ENCODE data around the gene GPRASP2.

GPRASP2 gene

GRCh38 chrX:102745857-102746584 lies 33.8 kb downstream of the GPRASP2 start:
- H3K27me3 ChIP-seq (ENCODE audit: insufficient read depth, low read depth) = no peaks in the 10 kb centered on the region
- H3K4me1 ChIP-seq (ENCODE audit: low read depth, poor library complexity, severe bottlenecking) = no peaks in the 10 kb centered on the region
- H3K4me3 ChIP-seq (IDR thresholded peaks at IDR 0.05; ENCODE audit: insufficient read depth, low read depth, low read length) = no peak overlapping the region
- no peaks in the 10 kb centered on the region for H4K20me1 ChIP-seq (ENCODE audit: insufficient read depth)
- TF ChIP-seq, protein P1, sequence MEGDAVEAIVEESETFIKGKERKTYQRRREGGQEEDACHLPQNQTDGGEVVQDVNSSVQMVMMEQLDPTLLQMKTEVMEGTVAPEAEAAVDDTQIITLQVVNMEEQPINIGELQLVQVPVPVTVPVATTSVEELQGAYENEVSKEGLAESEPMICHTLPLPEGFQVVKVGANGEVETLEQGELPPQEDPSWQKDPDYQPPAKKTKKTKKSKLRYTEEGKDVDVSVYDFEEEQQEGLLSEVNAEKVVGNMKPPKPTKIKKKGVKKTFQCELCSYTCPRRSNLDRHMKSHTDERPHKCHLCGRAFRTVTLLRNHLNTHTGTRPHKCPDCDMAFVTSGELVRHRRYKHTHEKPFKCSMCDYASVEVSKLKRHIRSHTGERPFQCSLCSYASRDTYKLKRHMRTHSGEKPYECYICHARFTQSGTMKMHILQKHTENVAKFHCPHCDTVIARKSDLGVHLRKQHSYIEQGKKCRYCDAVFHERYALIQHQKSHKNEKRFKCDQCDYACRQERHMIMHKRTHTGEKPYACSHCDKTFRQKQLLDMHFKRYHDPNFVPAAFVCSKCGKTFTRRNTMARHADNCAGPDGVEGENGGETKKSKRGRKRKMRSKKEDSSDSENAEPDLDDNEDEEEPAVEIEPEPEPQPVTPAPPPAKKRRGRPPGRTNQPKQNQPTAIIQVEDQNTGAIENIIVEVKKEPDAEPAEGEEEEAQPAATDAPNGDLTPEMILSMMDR (conservative IDR thresholded peaks at IDR 0.05; ENCODE audit: low read depth, low read length) = no peak
- no peak overlapping the region for H3K27ac ChIP-seq
- no peaks in the 10 kb centered on the region for H3K79me2 ChIP-seq (ENCODE audit: insufficient read depth, low read depth)
- H3K36me3 ChIP-seq (ENCODE audit: insufficient read depth) = no peaks in the 10 kb centered on the region
- no peak overlapping the region for H2AFZ ChIP-seq (ENCODE audit: low read depth)
- no peak overlapping the region for H3K9ac ChIP-seq
- no peak overlapping the region for H3K4me2 ChIP-seq

DNA sequence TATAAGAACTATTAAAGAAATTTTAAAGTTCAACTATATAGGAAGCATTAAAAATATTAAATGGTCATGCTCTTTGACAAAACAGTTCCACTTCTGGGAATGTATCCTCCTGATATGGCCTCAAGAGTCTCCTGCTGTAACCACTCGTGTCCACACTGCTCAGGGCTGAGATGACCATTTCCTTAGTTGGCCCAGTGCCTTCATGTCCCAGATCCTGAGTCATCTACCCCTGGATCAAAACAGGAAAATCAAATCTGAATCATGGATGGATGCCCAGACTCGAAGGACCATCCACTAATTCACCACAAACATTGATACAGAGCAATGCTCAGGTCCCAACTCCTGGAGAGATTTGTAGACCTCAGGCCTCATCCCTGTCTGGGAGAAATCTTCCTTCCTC lies 53.0 kb downstream of the GPRASP2 start:
- H3K4me1 ChIP-seq (ENCODE audit: low read depth, poor library complexity, severe bottlenecking) = peaks cover 9% of the 10 kb centered on the region
- H3K4me3 ChIP-seq (IDR thresholded peaks at IDR 0.05; ENCODE audit: insufficient read depth, low read depth, low read length) = no peak overlapping the region
- no peak overlapping the region for H3K9ac ChIP-seq
- H3K79me2 ChIP-seq (ENCODE audit: insufficient read depth, low read depth) = 0 out of 2 replicates have a peak, but pooled peaks cover 10% of the 10 kb centered on the region
- no peak overlapping the region for H3K4me2 ChIP-seq
- H2AFZ ChIP-seq (ENCODE audit: low read depth) = no peak overlapping the region
- no peaks in the 10 kb centered on the region for H4K20me1 ChIP-seq (ENCODE audit: insufficient read depth)
- no peaks in the 10 kb centered on the region for H3K36me3 ChIP-seq (ENCODE audit: insufficient read depth)
- H3K27ac ChIP-seq = no peak overlapping the region
- TF ChIP-seq, protein P1 (conservative IDR thresholded peaks at IDR 0.05; ENCODE audit: low read depth, low read length) = no peak
- H3K27me3 ChIP-seq (ENCODE audit: insufficient read depth, low read depth) = no peaks in the 10 kb centered on the region

DNA sequence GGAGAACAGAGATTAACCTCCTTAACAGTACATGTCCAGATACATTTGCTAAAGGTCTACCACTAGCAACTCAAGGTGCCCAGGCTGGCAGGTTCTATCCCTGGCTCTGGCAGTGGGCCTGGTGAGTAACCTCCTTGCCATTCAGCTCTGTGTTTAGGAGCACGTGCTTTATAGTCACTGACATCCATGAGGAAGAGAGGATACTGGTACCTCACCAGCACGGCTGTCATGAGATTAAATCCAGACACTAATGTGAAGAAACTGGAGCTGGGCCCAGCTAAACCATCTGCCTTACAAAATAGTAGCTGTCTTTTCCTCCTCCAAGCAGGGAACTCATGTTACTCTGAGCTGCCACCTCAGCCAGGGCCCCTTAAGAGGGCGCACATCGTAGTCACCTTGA lies 53.6 kb downstream of the GPRASP2 start:
- H3K27ac ChIP-seq = no peak overlapping the region
- no peak overlapping the region for H3K4me3 ChIP-seq (IDR thresholded peaks at IDR 0.05; ENCODE audit: insufficient read depth, low read depth, low read length)
- peaks cover 10% of the 10 kb centered on the region for H3K4me1 ChIP-seq (ENCODE audit: low read depth, poor library complexity, severe bottlenecking)
- H4K20me1 ChIP-seq (ENCODE audit: insufficient read depth) = no peaks in the 10 kb centered on the region
- H3K27me3 ChIP-seq (ENCODE audit: insufficient read depth, low read depth) = no peaks in the 10 kb centered on the region
- no peaks in the 10 kb centered on the region for H3K36me3 ChIP-seq (ENCODE audit: insufficient read depth)
- no peak overlapping the region for H2AFZ ChIP-seq (ENCODE audit: low read depth)
- no peak overlapping the region for H3K4me2 ChIP-seq
- TF ChIP-seq, protein P1 (conservative IDR thresholded peaks at IDR 0.05; ENCODE audit: low read depth, low read length) = no peak
- H3K9ac ChIP-seq = no peak overlapping the region
- 0 out of 2 replicates have a peak, but pooled peaks cover 10% of the 10 kb centered on the region for H3K79me2 ChIP-seq (ENCODE audit: insufficient read depth, low read depth)

DNA sequence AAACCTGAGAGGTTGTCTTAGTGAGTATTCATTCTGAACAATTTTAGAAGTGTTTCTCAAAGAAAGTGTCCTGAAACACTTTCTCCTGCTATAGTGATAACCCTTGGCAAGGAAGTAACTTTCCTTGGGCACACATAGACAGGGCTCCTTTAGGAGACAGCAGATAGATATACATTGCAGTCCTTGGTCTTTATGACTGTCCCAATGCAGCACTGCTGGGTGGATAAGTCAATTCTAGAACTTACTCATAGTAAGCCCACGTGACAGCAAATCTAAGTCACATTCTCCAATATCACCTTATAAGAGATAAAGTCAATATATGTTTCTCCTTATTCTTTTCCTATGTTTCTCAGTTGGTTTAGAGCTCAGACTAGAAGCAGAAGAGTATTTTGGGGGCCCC lies 55.0 kb downstream of the GPRASP2 start:
- Histone ChIP-seq H3K27me3 (ENCODE audit: insufficient read depth, low read depth) (no peaks in the 10 kb centered on the region), H2AFZ (ENCODE audit: low read depth) (no peak overlapping the region), H3K4me1 (ENCODE audit: low read depth, poor library complexity, severe bottlenecking) (peaks cover 10% of the 10 kb centered on the region), H3K79me2 (ENCODE audit: insufficient read depth, low read depth) (0 out of 2 replicates have a peak, but pooled peaks cover 10% of the 10 kb centered on the region), H3K4me3 (IDR thresholded peaks at IDR 0.05; ENCODE audit: insufficient read depth, low read depth, low read length) (no peak overlapping the region), H3K27ac (no peak overlapping the region), H3K4me2 (no peak overlapping the region), H4K20me1 (ENCODE audit: insufficient read depth) (no peaks in the 10 kb centered on the region), H3K36me3 (ENCODE audit: insufficient read depth) (no peaks in the 10 kb centered on the region), H3K9ac (no peak overlapping the region)
- TF ChIP-seq, protein P1 (conservative IDR thresholded peaks at IDR 0.05; ENCODE audit: low read depth, low read length) = no peak

Data from KMS-11 (cell line).